Esophagus squamous epithelium (tissue), 5 donors: ENCODE data around the gene LRRC61. TPM values are rescaled to one million over a fixed set of nuclear protein-coding genes. Genes with fewer than 3 reads are reported as not detected.
A peak's percentile ranks its signal among the peaks of the same experiment; 100 is the strongest.

Source experiments
- DNase-seq: peaks from one replicate; lab custom pipeline; 2025; lab: John Stamatoyannopoulos, UW
- H3K27ac ChIP-seq, 4 donors: fragments of 200-600 bp; sonication (generic); one replicate each; pipeline ENCODE4 v1.5.1; 2016 to 2019; ENCODE audit warnings: mild to moderate bottlenecking in 1 of 4
- H3K27me3 ChIP-seq, 4 donors: fragments of 200-600 bp; sonication (generic); 1 replicate in 3 of 4; 2 replicates in 1 of 4; pipeline versions ENCODE4 v1.5.1 to v1.6.0; 2017 to 2021; ENCODE audit warnings: antibody characterized with exemption in 1 of 4
- H3K36me3 ChIP-seq, 3 donors: fragments of 200-600 bp; sonication (generic); one replicate each; pipeline ENCODE4 v1.5.1; 2016 to 2019
- H3K4me1 ChIP-seq, 3 donors: fragments of 200-600 bp; sonication (generic); one replicate each; pipeline ENCODE4 v1.5.1; 2017 to 2019
- H3K4me3 ChIP-seq, 4 donors: fragments of 200-600 bp; sonication (generic); 1 replicate in 3 of 4; 2 replicates in 1 of 4; pipeline ENCODE4 v1.5.1; 2016 to 2019; ENCODE audit warnings: mild to moderate bottlenecking in 2 of 4, moderate library complexity in 1 of 4
- H3K9me3 ChIP-seq, 3 donors: fragments of 200-600 bp; sonication (generic); one replicate each; pipeline ENCODE4 v1.5.1; 2016 to 2019
- CTCF ChIP-seq, 6 experiments: fragments of 450-650 bp in 4 of 6; fragments of 200-600 bp in 2 of 6; sonication (generic) in 2 of 6; IDR thresholded peaks; one replicate each; pipeline ENCODE4 v1.5.1; 2016 to 2019; ENCODE audit warnings: antibody characterized with exemption in 6 of 6, mild to moderate bottlenecking in 4 of 6, moderate library complexity in 4 of 6
- POLR2A ChIP-seq, 4 donors: fragments of 450-650 bp; IDR thresholded peaks; one replicate each; pipeline ENCODE4 v1.6.1; 2017; ENCODE audit warnings: antibody characterized with exemption in 4 of 4, mild to moderate bottlenecking in 4 of 4, moderate library complexity in 3 of 4
- WGBS, 2 donors: methylation state at CpG; one replicate each; pipeline ENCODE4 v1.1.5; 2018; 5-methylcytosine and 5-hydroxymethylcytosine counted together
- intact Hi-C: fragments of 100-400 bp; cut with DNase I; formaldehyde crosslinking; loops from one replicate; pipeline ENCODE4 v1.15.0; 2022
- total RNA-seq, 4 donors: library from RNA; depleted of rRNA; stranded (reverse); fragments of >200 nt; gene quantifications; one replicate each; pipeline ENCODE4 v1.1.0, GENCODE V29; 2016
- donor health status: DM: yes; HTN: yes; CAD: no.

Gene LRRC61
- total RNA-seq, 4 donors from 2014 or later: 12.1 to 24.5 (median 14.5) TPM

DNA sequence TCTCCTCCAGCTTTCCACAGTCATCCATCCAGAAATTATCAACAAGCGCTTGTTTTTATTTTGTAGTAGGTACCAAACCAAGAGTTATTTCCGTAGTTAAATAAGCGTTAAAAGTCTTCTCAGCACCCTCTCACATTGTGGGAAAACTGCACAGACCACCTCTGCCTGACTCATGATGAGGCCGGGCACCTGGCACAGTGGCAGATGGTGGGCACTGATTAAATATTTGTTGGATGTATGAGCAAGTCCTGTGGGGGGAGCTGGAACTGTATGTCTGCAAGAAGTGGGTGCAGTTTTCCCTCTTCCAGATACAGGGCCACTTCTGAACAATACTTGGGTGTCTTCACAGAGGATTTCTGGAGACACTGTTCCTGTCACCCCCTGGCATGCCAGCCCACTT is 40.2 kb downstream of the LRRC61 start:
- WGBS, 2 donors: 83 to 86% methylated on average over 4 of the region's 4 CpGs
- Histone ChIP-seq H3K9me3 (no peaks in the 10 kb centered on the region), H3K4me3 (no peak overlapping the region), H3K27me3 (no peaks in the 10 kb centered on the region), H3K27ac (no peak overlapping the region), H3K36me3 (no peaks in the 10 kb centered on the region), H3K4me1 (peaks cover 0 to 11% (median 0%) of the 10 kb centered on the region in 3 donors)
- no peak for TF ChIP-seq CTCF (IDR thresholded peaks at IDR 0.05)
- TF ChIP-seq POLR2A (IDR thresholded peaks at IDR 0.05): no peak
- intact Hi-C loops: no loop called here
- no peak for DNase-seq

DNA sequence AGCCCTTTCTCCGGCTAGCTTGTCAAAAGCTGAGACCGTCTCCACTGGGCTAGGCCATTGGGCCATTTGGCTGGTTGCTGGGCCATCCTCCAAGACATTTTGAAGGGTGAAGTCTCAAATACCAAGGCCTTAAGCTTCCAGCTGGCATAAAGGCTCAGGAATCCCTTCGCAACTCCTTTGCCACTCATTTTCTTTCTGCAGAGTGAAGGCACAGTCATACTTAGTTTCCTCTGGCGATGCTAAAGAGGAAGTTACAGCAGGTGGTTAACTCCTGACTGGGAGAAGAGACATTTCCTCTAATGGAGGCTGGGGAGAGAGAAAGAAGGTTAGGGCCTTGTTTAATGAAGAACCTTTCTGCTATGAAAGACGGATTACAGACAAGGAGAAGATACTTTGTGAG is 40.7 kb downstream of the LRRC61 start:
- no peak for TF ChIP-seq POLR2A (IDR thresholded peaks at IDR 0.05)
- TF ChIP-seq CTCF (IDR thresholded peaks at IDR 0.05): no peak
- H3K36me3 ChIP-seq: no peaks in the 10 kb centered on the region
- peaks cover 0 to 13% (median 0%) of the 10 kb centered on the region in 3 donors for H3K4me1 ChIP-seq
- no peak overlapping the region for H3K27ac ChIP-seq
- no peak overlapping the region for H3K4me3 ChIP-seq
- no peaks in the 10 kb centered on the region for H3K9me3 ChIP-seq
- intact Hi-C loops: no loop called here
- 67 to 81% methylated on average over 3 to 4 of the region's 5 CpGs for WGBS, 2 donors
- DNase-seq: no peak
- no peaks in the 10 kb centered on the region for H3K27me3 ChIP-seq

- TF ChIP-seq CTCF (IDR thresholded peaks at IDR 0.05) (no peak), POLR2A (IDR thresholded peaks at IDR 0.05) (no peak)
- no peaks in the 10 kb centered on the region for H3K9me3 ChIP-seq
- WGBS, 2 donors: 75 to 85% methylated on average over 7 to 10 of the region's 10 CpGs
- no peak for DNase-seq
- H3K4me3 ChIP-seq: no peak overlapping the region
- intact Hi-C loops: no loop called here
- H3K27me3 ChIP-seq: no peaks in the 10 kb centered on the region
- no peak overlapping the region for H3K27ac ChIP-seq
- H3K36me3 ChIP-seq: no peaks in the 10 kb centered on the region
- H3K4me1 ChIP-seq: peaks cover 8 to 26% (median 8%) of the 10 kb centered on the region in 3 donors
Measured at GRCh38 chr7:150365194-150365593, 42.0 kb downstream of the LRRC61 start.

- no peak for TF ChIP-seq CTCF (IDR thresholded peaks at IDR 0.05)
- TF ChIP-seq POLR2A (IDR thresholded peaks at IDR 0.05): no peak
- Histone ChIP-seq H3K36me3 (peaks cover 0 to 3% (median 0%) of the 10 kb centered on the region in 3 donors), H3K4me1 (peaks cover 14 to 32% (median 14%) of the 10 kb centered on the region in 3 donors), H3K27ac (no peak overlapping the region), H3K27me3 (no peaks in the 10 kb centered on the region), H3K9me3 (no peaks in the 10 kb centered on the region), H3K4me3 (no peak overlapping the region)
- WGBS, 2 donors: 56 to 71% methylated on average over 2 to 5 of the region's 5 CpGs
- no peak for DNase-seq
- intact Hi-C loops: no loop called here
Measured at GRCh38 chr7:150365673-150366398, 42.7 kb downstream of the LRRC61 start.

DNA sequence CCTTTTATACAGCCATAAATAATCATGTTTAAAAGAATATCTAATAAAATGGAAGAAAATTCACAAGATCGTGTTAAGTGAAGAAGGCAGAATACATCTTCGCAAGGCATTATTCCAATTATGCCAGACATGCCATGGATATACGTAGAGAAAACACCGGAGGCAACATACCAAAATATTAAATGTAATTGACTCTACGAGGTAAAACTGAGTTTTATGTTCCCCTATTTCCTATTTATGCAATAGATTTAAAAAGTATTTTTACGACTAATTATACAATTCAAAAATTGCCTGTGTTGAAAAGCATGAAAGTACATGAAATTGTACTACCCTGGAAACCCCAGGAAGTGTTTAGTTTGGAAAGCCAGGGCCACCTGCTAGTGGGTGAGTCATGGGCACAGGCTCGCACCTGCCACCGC is 44.5 kb downstream of the LRRC61 start:
- Histone ChIP-seq H3K36me3 (peaks cover 10 to 22% (median 14%) of the 10 kb centered on the region in 3 donors), H3K27ac (peak overlapping the region; percentile 89 to 98 (median 95)), H3K4me3 (peak overlapping the region; percentile 55 to 97 (median 81)), H3K9me3 (no peaks in the 10 kb centered on the region), H3K27me3 (no peaks in the 10 kb centered on the region), H3K4me1 (peaks cover 26 to 51% (median 26%) of the 10 kb centered on the region in 3 donors)
- TF ChIP-seq POLR2A (IDR thresholded peaks at IDR 0.05): no peak
- no peak for TF ChIP-seq CTCF (IDR thresholded peaks at IDR 0.05)
- DNase-seq: no peak
- 19 to 29% methylated on average over 7 to 8 of the region's 8 CpGs for WGBS, 2 donors
- intact Hi-C loops: no loop called here
